Jurkat, Clone E6-1 (cell line): ENCODE measurements around the gene LEF1.
A peak's percentile ranks its signal among the peaks of the same experiment; 100 is the strongest.

Experiments used
- DNase-seq: peaks from one replicate; pipeline ENCODE4 v3.0.0-alpha.2; 2011; ENCODE audit warnings: low read depth, low spot score
- H3K4me3 ChIP-seq: 2 replicates; pipeline ENCODE4 v1.5.1; 2011; ENCODE audit warnings: mild to moderate bottlenecking, low read length, control low read depth, moderate library complexity

LEF1 gene

DNA sequence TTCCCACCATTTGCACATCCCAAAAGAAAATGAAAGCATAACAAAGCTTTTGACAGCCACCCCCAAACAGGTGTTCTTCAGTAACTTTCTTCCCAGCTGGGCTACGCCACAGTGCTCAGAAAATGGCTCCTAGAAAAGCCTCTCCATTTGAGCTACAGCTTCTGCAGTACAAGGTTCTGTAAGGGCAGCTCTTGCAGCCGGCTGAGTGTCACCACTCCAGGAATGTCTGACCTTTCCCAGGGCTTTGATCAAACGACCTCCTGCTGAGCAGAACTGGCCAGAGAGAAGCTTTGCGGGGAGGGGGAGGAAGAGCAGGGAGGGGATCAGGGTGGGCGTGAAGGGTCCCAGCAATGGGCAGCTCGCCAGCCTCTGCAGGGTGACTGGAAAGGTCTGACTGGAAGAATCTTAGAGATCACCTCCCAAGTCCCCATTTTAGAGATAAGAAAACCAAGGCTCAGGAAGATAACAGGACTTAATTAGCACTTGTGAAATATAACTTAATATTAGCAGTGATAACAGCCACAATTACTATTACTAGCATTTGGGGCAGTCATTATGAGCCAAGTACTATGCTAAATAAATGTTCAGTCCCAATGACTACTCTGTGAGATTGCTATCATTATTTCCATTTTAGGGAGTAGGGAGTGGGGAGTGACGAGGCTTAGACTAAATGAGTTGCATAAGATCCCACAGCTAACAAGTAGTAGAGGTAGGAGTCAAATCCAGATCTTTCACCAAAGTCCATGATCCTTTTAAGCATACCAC, 51.1 kb downstream of the LEF1 start:
- DNase-seq: no peak
- no peak overlapping the region for H3K4me3 ChIP-seq

DNA sequence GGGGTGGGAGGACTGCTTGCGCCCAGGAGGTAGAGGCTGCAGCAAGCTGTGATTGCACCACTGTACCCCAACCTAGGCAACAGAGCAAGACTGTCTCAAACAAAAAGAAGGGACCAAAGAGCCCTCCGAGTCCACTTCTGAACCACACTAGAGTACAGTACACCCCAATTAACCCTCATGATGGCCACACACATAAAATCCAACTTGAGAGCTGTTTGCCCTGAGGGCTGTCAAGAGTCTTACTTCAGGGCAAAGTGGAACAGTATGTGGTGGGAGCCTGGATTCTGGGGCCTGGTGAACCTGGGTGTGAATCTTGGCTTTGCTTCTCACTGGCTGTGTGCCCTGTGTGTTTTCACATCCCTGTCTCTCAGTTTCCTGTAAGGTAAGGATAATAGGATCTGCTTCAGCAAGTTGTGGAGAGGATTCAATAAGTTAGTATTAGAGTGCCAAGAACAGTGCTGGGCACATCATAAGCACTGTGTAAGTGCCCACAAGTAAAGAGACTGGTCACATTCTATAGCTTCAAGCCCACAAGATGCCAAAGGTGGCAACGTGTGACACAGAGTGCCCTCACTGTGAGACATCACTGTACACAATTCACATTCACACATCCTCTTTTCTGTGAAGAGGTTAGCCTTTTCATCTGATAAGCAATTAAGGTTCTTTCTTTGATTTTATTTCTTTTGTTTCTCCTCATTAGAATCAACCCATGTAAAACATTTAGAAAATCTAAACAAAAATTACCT, 52.1 kb downstream of the LEF1 start:
- no peak for DNase-seq

GRCh38 chr4:108115168-108115526, 53.6 kb downstream of the LEF1 start:
- H3K4me3 ChIP-seq: no peak overlapping the region
- no peak for DNase-seq

More for the DNA sequence above, 52.1 kb downstream of the LEF1 start:
- H3K4me3 ChIP-seq: no peak overlapping the region

DNA sequence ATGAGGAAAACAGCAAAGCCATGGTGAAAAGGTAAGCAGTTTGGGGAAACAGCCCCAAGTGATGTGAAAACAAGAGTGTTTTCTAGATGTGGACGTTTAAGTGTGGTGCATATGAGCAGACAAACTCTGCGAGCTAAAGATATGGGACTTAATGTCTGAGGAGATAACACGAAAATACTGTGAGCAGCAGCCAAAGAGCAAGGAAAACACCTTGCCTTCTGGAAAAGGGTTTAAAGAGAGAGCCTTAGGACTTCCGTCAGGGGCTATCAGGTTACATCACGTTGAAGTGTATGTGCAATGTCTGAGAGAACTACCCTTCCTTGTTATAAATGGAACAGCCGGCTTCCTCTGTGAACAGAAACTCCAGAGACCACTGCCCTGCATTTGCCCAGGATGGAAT, 54.2 kb downstream of the LEF1 start:
- no peak overlapping the region for H3K4me3 ChIP-seq
- DNase-seq: no peak

GRCh38 chr4:108113229-108113628, 55.5 kb downstream of the LEF1 start:
- H3K4me3 ChIP-seq: no peak overlapping the region
- DNase-seq: peak; percentile 70

GRCh38 chr4:108111781-108112180, 57.0 kb downstream of the LEF1 start:
- no peak for DNase-seq
- no peak overlapping the region for H3K4me3 ChIP-seq

- no peak overlapping the region for H3K4me3 ChIP-seq
Measured at GRCh38 chr4:108110450-108110849, 58.3 kb downstream of the LEF1 start.

GRCh38 chr4:108109997-108110416, 58.7 kb downstream of the LEF1 start:
- no peak for DNase-seq
- H3K4me3 ChIP-seq: no peak overlapping the region

More at GRCh38 chr4:108110450-108110849, 58.3 kb downstream of the LEF1 start:
- no peak for DNase-seq

DNA sequence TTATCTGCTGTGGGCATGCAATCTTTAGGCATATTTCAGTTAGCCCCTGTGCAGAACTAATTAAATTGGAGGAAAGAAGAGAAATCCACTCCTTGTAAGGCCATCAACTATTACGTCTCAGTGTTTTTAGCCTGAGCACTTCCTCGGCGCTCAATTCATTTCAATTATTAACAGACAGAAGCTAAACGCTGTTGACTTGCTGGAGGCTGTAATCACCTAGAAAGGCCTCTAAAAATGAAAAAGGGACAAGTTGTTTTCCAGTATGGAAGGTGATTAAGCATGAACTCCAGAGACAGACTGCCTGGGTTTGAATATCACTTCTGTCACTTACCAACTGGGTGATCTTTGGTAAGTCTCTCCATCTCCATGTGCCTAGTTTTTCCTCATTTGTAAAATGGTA, 59.6 kb downstream of the LEF1 start:
- no peak overlapping the region for H3K4me3 ChIP-seq
- no peak for DNase-seq

- peak; percentile 90 for DNase-seq
- no peak overlapping the region for H3K4me3 ChIP-seq
Measured at GRCh38 chr4:108107729-108108382, 60.9 kb downstream of the LEF1 start.

DNA sequence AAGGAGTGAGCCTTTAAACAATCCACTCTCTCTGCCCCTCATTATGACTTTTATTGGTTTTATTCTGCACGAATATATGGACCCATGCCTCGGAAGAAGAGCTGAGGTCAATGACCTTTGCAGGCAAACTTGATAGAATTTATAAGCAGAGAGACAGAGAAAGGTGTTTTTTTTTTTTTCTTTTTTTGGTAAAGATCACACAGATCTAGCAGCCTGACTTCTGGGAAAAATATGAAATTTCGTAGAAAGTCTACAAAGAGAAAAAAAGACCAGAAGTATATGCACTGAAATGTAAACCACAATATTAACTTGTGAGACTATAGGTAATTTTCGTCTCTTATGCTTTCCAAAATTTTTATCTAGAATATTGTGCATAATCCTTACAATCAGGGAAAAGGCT, 61.6 kb downstream of the LEF1 start:
- no peak overlapping the region for H3K4me3 ChIP-seq
- no peak for DNase-seq

DNA sequence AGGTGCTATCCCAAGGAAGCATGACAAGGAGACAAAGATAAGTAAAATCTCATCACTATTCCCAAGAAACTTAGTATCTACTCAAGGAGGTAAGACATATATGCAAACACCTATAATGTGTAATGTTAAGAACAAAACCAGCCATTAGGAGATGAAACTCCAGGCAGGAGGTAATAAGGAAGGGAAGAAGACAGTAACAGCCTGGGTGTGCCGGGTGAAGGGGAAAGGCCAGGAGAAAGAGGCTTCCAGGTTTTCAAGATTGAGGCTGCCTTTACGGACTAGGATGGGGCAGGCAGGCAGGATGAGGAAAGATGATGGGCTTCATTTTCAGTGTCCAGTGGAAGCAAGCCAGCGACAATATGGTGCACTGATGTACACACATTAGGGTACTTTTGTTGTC, 62.5 kb downstream of the LEF1 start:
- DNase-seq: no peak
- H3K4me3 ChIP-seq: no peak overlapping the region

DNA sequence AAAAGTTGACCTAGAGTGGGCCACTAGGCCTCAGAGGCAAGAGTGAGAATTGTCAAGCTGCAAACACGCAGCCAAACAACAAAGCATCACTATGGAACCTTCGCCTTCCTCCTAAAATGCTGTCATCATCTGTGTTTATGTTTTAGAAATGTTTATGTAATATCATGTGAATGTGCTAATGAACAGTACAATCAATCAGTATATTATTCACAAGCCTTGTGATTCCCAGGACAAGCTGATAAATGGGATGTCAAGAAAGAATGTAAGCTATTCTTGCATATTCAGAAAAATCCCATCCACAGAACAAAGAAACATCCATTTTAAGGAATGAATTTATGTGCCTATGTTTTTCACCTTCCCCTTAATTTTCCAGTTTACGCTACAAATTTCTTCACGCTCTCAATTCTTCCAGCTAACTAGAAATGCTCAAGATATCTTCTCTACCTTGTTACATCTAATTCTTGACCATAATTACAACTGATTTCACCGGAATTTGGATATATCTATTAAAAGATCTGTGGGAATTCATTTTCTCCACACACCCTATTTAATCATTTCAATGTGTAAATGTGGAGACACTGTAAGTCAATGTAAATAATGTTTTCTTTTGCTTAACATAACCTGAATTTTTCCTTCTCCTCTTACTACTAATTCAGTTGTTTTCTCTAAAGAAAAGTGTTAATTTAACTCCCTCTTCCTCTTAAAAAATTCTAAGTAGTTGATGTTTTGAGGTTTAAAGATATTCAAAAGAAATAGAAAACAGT, 65.5 kb downstream of the LEF1 start:
- DNase-seq: no peak
- H3K4me3 ChIP-seq: no peak overlapping the region

DNA sequence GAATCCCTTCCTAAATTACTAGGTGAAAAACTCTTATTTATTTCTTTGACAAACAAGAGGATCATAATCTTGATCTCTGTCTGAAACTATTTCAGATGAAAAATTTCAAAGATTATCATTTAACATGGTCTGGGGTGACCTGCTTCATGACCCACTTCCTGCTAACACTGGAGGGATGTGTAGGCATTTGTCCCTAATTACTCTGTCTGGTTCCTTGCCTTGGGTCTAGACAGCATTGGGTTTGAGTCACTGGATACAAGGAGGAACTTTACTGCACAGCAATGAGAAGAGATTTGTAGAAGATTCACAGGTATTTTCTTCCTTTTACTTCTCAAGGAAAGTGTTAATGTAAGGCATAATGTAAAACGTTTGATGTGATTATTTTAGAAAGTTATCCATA, 67.9 kb downstream of the LEF1 start:
- no peak overlapping the region for H3K4me3 ChIP-seq
- no peak for DNase-seq

DNA sequence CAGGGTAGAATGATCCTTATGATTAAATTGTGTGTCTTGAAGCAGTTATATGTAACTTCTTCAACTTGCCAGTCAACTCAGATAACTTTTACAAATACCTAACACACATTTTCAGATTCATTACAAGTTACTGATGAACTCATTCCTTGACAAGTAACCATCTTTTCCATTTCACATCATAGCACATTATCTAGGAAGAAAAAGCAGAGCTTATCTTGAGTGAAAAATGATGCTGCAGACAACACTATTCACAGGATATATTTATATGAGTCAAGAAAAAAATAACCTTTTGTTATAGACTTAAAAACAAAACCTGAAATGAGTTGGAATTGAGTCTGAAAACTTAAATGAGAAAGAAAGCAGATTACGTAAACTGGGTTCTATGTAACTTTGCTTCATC, 68.9 kb downstream of the LEF1 start:
- no peak overlapping the region for H3K4me3 ChIP-seq
- no peak for DNase-seq

DNA sequence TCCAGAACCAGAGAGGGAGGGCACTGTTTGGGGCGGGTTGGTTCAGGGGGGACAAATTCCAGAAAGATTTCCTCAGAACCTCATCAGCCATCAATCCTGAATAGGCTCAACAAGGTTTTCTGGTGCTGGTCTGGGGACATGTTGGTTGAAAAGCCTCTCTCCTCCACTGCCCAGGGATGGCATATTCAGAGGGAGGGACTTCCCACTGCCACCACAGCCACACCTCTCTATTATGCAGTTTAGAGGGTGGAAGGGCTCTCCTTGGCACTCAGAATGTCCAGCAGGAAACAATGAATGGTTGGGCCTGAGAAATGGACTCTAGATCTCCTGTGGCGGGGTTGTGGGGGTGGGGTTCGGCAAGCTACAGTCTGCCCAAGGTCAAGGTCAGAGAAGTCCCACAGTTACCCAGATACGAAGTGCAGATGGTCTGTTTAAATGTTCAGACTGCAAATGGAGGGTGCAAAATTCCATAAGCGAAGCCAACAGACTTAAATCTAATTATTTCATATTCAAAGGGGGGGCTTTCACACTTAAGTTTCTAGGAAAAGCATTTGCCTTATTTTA, 70.7 kb downstream of the LEF1 start:
- H3K4me3 ChIP-seq: no peak overlapping the region
- no peak for DNase-seq

DNA sequence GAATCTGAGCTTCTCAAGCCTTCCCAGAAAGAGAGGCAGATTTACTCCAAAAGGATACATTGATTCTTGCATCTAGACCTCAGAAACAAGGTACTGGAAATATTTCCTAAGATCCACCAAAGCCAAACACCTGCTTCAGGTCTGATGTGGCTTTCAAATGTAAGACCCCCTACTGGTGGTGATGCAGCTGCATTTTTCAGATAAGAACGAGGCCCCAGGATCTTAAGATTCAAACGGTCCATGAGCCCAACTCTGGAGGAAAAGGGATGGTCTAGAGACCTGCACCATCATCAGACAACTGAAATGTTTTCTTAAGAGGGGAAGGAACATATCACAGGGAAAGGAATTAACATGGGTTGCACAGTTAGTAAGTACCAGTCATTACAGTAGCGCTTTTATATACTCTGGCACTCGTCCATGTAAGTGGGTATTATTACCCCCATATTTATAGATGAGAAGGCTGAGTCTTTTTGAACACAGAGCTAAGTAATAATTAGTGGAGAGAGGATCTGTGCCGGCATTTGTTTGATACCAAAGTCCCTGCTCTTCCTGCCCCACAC, 73.7 kb downstream of the LEF1 start:
- H3K4me3 ChIP-seq: no peak overlapping the region
- peak; percentile 92 for DNase-seq

GRCh38 chr4:108094131-108094530, 74.6 kb downstream of the LEF1 start:
- no peak for DNase-seq
- no peak overlapping the region for H3K4me3 ChIP-seq

DNA sequence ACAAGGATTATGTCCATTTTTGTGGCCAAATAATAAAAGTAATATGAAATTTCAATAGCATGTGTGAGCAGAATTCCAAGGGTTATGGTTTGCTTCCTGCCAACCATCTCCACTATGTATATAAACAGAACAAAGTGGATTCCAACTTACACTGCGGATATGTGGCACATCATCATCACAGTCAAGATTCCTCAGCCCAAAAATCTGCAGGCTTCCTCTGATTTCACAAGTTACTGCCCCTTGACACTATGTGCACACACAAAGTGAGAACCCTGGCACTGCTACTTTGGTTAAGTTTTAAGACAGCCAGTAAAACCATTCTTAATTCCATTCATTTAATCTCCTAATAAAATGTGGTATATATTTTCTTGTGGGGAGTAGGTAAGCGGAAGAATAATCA, 76.4 kb downstream of the LEF1 start:
- no peak for DNase-seq
- H3K4me3 ChIP-seq: no peak overlapping the region
